T1000 (cell line): ENCODE results near the gene TAP2.
A peak's percentile ranks its signal among the peaks of the same experiment; 100 is the strongest.

Source experiments
- DNase-seq: peaks from one replicate; lab custom pipeline; 2025; ENCODE audit warnings: mixed read lengths; lab: John Stamatoyannopoulos, UW

TAP2 gene

DNA sequence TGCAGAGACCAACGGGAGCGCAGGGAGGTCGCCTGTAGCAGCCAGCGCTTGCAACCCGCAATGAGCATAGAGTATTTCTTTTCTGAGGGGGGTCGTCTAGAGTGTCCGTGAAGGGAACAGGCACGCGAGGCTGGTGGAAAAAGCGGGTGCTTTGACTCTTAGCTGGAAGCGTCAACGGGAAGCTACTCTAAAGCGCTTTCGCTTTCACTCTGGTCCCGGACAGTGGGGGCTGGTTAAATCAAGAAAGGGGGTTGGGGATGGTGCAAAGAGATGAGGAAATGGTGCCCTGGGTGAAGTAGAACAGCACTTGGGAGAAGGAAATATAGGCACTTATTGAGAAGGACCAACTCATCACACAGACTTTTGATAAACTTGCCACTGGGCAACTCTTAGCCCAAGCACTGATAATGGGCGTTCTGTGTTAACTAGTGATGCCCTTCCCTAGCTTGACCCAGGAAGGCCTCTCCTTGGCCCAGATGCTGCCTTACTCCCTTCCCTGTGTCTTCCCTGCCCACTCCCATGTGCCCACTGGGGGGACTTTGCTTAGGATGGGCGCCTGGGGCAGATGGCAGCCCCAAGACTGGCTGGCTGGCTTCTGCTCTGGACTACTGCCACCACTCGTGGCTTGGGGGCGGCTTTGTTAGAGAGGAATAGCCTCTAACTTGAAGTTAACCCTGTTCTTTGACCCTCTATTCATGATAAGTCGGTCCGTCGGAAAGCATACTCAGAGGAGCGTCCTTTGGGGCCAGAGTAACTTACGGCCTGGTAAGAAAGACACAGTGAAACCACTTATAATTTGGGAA is 16.0 kb upstream of the TAP2 start:
- no peak for DNase-seq

DNA sequence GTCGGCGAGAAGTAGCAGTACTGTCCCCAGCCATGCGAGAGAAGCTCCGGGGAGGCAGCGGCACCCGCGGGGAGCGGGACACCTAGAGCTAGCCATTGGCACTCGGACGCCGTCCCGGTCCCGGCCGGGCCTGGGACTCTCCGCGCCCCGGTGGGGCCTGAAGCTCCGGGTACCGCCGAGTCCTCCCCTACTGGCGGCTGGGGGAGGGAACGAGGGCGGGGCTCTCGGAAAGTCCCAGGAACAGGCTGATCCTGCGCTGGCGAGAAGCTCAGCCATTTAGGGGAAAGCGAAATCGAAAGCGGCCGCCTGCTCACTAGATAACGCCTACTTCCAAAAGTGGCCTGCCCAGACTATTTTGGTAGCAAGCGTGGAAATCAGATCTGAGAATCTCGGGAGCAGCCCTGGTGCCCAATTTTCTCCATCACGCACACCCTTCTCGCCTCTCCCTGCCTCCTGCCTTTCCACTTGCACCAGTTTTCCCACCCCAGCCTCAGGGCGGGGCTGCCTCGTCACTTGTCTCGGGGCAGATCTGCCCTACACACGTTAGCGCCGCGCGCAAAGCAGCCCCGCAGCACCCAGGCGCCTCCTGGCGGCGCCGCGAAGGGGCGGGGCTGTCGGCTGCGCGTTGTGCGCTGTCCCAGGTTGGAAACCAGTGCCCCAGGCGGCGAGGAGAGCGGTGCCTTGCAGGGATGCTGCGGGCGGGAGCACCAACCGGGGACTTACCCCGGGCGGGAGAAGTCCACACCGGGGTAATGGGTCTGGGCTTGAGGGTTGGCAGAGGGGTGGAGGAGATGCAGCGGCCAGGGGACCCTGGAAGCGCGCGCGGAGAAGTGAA is 15.2 kb upstream of the TAP2 start, which contains the start of the genes PSMB9 and TAP1:
Gene PSMB9, plus strand, starts transcription at position 652 of the 835 bp plus-strand sequence. Its CDS starts 38 bp downstream, at position 690.
Gene TAP1, minus strand, starts transcription at position 164 of the 835 bp plus-strand sequence. Its CDS starts 68 bp downstream, at position 96.
- peak; percentile 84 for DNase-seq

DNA sequence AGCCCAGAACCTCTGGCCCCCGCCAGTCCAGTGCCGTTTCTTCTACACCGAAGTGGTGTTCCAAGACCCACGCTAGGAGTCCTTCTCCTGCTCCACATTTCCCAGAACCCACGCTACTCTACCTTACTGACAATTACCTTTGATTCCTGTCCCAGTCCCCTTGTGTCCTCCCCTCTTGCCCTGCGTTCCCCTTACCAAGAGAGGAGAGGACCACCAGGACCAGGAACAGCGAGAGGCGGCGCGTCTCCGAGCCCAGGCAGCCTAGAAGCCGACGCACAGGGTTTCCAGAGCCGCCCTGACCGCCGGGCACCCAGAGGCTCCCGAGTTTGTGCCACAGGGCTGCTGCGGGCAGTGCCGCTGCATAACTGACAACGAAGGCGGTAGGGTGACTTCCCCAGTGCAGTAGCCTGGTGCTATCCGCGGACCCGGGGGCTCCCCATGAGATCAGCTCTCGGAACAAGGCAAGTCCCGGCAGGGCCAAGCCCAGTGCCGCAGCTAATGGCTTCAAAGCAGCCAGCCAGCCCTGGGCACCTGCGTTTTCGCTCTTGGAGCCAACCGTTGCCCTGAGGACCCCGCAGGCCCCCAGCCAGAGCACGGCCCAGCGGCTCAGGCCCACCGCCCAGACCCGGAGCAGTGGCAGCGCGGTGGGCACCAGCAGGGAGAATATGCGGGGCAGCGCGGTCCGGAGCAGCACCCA is 14.5 kb upstream of the TAP2 start:
- no peak for DNase-seq

DNA sequence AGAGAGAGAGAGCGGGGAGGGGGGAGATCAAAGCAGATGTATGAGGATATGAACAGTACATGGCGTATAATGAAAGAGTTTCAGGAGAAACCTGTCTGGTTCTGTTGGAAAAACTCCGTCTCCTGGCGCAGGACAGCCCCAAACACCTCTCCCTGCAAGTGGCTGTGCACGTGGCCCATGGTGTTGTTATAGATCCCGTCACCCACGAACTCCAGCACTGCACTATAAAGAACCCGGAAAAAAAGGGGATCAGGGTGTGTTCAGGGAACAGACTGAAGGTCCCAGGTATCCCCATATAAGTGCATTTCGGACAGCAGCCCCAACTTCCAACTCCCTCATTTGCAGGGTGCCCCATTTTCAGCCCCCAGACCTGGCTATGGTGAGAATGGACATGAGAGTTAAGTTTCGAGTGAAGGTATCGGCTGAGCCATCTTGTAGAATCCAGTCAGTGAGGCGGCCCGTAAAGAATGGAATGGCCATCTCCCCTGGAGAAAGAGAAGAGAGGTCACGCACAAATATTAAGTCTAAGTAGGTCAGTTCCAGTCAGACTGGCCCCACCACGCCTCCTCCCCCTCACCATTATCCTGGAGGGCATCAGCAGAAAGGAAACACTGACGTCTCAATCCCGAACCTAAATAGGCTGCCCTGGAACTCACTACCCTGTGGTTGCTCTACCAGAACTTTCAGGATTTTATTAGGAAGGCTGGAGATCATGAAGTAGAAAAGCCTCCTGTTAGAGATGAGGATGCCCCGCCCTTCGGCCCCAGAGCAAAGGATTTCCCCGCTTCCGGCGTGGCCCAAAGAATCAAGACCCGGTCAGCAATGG is 13.7 kb upstream of the TAP2 start:
- no peak for DNase-seq

DNA sequence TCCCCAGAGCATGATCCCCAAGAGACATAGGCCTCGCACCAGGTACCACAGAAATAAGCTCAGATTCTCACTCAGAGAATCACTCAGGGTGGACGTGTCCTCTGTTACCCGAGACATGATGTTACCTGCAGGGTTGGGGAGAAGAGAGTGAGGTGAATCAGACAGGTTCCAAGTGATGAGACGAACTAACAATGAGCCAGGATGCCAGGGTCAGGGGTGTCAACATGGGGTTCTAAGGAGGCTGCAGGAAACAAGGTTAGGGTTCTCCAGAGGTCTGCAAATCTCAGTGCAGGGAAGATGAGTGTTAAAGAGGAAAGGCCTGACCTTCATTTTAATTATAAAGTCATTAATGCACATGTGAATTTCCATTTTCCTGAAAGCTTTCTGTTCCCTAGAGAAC is 12.5 kb upstream of the TAP2 start:
- DNase-seq = no peak

DNA sequence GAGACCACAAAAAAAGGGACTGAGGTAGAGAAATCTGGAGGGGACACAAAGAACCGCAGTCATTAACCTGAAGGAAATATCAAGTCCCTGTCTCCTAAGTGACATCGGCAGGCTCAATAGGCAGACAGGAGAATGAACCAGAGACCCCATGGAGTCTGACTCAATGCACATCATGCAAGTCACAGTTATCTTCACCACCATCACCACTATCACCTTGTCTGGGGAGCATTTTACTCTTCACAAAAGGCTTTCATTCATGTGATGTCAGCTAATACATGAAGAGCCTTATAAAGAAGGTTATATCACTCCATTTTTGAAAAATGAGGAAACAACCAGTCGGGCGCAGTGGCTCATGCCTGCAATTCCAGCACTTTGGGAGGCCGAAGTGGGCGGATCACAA is 10.6 kb upstream of the TAP2 start:
- DNase-seq = no peak

- DNase-seq = no peak
These were observed 9.3 kb upstream of the TAP2 start for GRCh38 chr6:32847795-32848194.

- DNase-seq = no peak
These were observed 8.5 kb upstream of the TAP2 start for GRCh38 chr6:32847004-32847403.

DNA sequence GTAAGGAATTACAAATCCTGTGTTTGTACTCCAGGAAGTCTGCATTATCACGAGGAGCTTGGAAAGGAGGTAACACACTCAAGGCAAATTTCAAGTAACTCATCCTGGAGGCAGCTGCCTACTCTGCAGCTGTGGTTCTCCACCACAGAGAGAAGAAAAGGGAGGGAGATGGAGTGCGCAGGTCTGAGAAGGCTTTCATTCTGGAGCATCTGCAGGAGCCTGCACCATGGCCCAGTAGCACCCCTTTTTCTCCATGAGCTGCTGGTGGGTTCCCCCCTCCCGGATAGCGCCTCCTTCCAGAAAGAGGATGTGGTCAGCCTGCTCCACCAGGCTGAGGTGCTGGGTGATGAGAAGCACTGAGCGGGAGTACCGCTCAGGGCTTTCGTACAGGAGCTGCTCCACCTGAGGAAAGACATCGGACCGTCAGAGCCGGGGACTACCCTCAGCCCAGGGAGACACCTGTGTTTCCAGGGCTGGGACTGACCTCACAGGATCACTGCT is 6.9 kb upstream of the TAP2 start:
- no peak for DNase-seq

GRCh38 chr6:32844839-32845383 is 6.4 kb upstream of the TAP2 start:
- no peak for DNase-seq

DNA sequence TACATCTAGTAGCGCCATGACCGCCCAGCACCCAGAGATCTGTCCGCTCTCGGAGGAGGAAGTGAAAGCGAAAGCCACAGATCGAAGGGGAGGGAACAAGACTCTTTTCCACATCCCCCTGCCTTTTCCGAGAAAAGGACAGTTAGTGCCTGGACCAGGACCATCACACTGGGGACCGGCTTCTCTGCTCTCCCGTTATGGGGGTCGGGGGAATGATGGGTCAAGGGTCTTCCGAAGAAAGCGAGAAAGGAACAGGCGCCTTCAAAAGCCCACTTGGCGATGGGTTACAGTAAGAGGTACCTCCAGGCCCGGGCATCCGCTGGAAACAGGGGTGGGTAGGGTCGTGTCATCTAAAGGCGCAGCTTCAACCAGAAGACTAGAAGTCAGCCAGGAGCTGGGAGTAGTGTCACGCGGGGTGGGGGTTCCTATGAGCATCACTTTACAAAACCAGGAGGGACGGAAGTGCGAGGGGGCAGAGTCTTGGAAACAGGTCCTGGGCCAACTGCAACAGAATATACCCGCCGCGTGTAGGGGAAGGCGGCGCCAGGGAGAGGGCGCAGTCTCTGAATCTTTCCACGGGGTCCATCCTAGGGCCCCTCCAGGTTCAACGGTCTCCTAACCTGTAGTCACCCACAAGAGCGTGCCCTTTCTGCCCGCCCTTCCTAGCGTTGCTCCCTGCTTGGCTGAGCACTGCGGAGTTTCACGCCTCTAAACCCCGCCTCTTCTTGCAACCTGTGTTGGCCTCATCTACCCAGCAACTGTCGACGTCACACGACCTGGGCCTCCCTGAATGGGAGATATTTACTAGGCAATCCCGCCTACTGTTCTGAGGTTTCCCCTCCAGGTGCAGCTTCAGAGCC is 5.7 kb upstream of the TAP2 start, which contains the start of gene PSMB8:
Gene PSMB8, minus strand, starts transcription at position 69 of the 860 bp plus-strand sequence. Its CDS starts 51 bp downstream, at position 18.
- peak; percentile 67 for DNase-seq

DNA sequence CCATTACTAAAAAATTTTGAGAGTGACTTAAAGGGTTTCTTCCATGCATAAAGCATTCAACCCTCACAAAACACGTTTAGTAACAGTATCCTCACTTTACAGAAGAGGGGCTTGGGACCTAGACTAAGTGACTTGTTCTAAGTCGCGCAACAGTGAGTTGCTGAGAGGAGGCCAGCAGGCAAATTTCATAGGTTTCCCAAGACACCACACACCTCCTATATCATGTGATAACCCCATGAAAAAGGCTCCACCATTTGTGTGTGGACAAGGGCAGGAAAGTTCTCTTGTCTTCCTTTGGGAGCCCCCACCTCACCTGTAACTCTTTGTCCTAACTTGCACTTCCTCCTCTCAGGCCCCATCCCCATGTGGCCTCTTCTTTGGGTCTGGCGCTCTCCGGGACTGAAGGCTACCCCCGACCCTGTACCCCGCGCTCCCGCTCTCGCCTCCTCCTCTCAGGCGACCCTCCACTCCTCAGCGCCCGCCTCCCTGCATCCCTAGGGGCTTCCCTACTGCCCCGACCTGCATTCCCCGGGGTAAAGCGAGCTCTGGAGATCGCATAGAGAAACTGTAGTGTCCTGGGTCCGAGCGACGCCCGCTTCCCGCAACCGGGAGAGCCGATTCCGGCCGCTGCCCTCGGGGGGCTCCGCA is 4.9 kb upstream of the TAP2 start:
- no peak for DNase-seq

- no peak for DNase-seq
These were observed 4.2 kb upstream of the TAP2 start for GRCh38 chr6:32842690-32843089.

DNA sequence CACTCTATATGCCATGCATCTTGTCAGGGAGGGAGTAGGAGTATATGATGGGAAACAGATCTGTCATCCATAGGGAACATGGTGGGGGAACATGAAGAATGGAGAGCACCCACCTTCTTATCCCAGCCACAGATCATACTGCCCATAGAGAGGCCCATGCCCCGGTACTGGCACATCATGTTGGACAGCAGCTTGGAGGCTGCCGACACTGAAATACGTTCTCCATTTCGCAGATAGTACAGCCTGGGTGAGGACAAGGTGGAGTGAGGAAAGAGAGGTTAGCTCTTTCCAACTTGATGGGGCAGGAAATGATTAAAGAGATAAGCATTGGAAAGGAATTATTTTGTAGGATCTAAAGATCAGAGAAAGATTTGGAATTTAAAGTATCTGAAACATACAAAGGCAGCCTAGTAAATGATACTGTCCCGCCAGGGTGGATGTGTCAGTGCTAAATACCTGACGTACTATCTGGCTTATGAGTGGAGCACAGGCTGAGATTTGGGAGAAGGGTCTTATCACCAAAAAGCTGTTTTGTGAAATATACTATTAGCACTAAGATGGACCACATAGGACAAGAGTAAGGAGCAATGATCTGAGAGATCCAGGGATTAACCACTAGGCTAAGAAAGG is 3.6 kb upstream of the TAP2 start:
- no peak for DNase-seq

DNA sequence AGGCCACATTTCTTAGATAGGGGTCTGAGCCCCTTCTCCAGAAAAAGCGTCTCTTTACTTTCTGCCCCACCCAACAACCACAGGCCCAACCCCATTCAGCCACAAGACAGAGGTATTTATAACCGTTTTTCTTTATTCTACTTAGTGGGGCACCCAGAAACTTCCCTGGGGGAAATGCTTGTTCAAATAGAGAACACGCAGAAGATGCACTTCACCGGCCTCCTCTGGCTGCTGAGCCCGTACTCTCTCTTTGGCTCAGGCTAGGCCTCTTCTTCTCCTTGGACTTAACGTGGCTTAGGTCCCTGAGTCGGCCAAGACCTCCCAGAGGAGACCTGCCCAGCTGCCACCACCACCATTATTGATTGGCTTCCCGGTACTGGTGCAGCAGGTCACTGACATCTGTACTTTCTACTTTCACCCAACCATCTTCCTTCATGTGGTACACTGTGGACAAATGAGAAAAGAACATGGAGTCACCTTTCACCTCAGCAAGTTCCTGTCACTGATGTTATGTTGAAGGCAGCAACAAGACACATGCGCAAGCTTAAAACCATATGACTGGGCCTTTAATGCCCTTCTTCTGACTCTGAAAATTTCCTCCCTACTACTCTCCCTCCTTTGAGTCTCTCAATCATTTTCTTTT is 2.2 kb upstream of the TAP2 start:
- no peak for DNase-seq

GRCh38 chr6:32839356-32839755 is 817 bp upstream of the TAP2 start:
- DNase-seq = no peak

DNA sequence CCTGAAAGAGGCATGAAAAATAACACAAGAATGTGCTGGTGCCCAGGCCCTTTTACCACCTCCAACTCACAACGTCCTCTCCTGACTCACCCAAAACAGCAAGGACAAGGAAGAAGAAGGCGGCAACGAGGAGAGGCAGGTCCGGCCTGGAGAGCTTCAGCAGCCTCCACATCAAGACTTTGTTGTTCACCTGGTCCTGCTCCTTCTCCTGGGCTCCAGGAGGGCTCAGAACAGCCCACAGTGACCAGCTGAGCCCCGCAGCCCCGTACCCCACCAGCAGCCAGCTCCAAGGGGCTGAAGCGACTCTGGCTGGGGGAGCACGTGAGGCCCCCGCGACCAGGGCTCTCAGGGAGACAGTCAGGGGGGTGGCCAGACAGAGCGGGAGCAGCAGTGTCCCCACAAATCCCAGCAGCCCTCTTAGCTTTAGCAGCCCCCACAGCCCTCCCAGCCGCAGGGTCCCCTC is 857 bp downstream of the TAP2 start:
- no peak for DNase-seq

- DNase-seq = no peak
These were observed 1.7 kb downstream of the TAP2 start for GRCh38 chr6:32836873-32837272.
